ENCODE results near the gene KAT6B.

DNA sequence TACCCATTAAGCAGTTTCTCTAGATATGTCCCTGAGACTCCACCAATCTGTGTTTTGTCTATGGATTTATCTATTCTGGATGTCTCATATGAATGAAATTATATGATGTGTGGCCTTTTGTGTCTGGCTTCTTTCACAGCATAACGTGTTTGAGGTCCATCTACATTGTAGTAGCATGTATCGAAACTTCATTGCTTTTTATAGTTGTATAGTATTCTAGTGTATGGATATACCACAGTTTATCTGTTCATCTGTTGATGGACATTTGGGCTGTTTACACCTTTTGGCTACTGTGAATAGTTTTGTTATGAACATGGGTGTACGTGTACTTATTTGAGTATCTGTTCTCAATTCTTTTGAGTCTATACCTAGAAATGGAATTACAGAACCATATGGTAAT lies 9.6 kb downstream of the KAT6B start:
- TF ChIP-seq POLR2A (IDR thresholded peaks at IDR 0.05), result no peak
- TF ChIP-seq, protein P1, sequence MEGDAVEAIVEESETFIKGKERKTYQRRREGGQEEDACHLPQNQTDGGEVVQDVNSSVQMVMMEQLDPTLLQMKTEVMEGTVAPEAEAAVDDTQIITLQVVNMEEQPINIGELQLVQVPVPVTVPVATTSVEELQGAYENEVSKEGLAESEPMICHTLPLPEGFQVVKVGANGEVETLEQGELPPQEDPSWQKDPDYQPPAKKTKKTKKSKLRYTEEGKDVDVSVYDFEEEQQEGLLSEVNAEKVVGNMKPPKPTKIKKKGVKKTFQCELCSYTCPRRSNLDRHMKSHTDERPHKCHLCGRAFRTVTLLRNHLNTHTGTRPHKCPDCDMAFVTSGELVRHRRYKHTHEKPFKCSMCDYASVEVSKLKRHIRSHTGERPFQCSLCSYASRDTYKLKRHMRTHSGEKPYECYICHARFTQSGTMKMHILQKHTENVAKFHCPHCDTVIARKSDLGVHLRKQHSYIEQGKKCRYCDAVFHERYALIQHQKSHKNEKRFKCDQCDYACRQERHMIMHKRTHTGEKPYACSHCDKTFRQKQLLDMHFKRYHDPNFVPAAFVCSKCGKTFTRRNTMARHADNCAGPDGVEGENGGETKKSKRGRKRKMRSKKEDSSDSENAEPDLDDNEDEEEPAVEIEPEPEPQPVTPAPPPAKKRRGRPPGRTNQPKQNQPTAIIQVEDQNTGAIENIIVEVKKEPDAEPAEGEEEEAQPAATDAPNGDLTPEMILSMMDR (IDR thresholded peaks at IDR 0.05), result no peak

Data from prostate gland (tissue), 2 donors.